ENCODE measurements around the gene SPDYE1.

- no peak for TF ChIP-seq CTCF (IDR thresholded peaks at IDR 0.05; ENCODE audit: low read depth, low read length, missing input control)
- no peak for TF ChIP-seq MAX (IDR thresholded peaks at IDR 0.05)
- TF ChIP-seq JUND (IDR thresholded peaks at IDR 0.05) = no peak
- no peak for TF ChIP-seq RAD21 (IDR thresholded peaks at IDR 0.05)
- TF ChIP-seq SP1 (IDR thresholded peaks at IDR 0.05) = no peak
- no peak for TF ChIP-seq EGR1 (IDR thresholded peaks at IDR 0.05; ENCODE audit: low read depth in 2 of 2)
- TF ChIP-seq ATF3 (IDR thresholded peaks at IDR 0.05) = no peak
Observed at GRCh38 chr7:44048031-44048795, 50.5 kb downstream of the SPDYE1 start.
